ENCODE measurements around the gene CALN1. TPM values are rescaled to one million over a fixed set of nuclear protein-coding genes. Genes with fewer than 3 reads are reported as not detected.

Gene CALN1
- polyA plus RNA-seq, 1 experiment = not detected

DNA sequence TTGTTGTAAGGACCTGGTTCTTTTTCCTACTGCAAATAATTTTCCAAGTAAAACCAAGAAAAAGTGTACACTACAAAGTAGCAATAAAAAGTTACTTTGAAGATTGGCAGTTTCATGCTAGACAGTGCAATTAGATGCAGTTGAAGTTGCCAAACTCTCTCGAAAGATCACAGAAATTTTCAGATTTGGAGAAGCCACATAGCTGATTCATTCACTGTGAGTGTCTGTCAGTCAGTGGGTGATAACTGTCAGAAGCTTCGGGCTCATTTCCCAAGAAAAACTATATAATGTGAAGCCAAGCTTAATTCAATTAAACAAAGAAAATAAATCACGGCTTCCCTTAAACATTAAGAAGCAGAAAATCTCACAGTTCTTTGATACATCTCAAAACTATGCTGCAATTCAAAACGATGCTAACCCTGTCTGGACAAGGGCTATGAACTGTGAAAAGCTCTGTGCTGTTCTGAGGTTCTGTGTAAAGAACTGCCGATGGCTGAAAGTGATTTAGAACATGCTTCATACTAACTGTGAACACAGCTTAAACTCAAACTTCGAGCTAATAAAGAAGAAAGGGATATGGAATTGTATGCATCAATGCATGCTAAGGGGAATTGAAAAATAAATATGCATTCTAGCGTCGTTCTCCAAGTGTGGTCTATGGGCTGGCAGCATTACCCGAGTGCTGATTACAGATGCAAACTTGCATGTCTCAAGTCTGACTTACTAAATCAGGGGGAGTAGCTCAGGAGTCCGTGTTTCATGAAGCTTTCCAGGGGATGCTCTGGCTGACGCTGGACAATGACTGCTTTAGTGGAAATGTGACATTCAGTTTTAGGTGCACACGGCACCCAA, 557.4 kb downstream of the CALN1 start:
- H3K27me3 ChIP-seq (ENCODE audit: control insufficient read depth, insufficient read depth, low read length) = no peaks in the 10 kb centered on the region
- ChIA-PET POLR2A (no interaction called here), CTCF (no interaction called here)
- TF ChIP-seq, protein P1, sequence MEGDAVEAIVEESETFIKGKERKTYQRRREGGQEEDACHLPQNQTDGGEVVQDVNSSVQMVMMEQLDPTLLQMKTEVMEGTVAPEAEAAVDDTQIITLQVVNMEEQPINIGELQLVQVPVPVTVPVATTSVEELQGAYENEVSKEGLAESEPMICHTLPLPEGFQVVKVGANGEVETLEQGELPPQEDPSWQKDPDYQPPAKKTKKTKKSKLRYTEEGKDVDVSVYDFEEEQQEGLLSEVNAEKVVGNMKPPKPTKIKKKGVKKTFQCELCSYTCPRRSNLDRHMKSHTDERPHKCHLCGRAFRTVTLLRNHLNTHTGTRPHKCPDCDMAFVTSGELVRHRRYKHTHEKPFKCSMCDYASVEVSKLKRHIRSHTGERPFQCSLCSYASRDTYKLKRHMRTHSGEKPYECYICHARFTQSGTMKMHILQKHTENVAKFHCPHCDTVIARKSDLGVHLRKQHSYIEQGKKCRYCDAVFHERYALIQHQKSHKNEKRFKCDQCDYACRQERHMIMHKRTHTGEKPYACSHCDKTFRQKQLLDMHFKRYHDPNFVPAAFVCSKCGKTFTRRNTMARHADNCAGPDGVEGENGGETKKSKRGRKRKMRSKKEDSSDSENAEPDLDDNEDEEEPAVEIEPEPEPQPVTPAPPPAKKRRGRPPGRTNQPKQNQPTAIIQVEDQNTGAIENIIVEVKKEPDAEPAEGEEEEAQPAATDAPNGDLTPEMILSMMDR (IDR thresholded peaks at IDR 0.05; ENCODE audit: low read depth, low read length) = no peak
- no peak overlapping the region for H3K27ac ChIP-seq (ENCODE audit: low read depth, low read length)
- no peak overlapping the region for H3K4me3 ChIP-seq (ENCODE audit: low read depth, low read length)
- peaks cover 16% of the 10 kb centered on the region for H3K9me3 ChIP-seq (ENCODE audit: control insufficient read depth, insufficient read depth, low read length)
- no peak for DNase-seq (ENCODE audit: low read depth, low spot score)

DNA sequence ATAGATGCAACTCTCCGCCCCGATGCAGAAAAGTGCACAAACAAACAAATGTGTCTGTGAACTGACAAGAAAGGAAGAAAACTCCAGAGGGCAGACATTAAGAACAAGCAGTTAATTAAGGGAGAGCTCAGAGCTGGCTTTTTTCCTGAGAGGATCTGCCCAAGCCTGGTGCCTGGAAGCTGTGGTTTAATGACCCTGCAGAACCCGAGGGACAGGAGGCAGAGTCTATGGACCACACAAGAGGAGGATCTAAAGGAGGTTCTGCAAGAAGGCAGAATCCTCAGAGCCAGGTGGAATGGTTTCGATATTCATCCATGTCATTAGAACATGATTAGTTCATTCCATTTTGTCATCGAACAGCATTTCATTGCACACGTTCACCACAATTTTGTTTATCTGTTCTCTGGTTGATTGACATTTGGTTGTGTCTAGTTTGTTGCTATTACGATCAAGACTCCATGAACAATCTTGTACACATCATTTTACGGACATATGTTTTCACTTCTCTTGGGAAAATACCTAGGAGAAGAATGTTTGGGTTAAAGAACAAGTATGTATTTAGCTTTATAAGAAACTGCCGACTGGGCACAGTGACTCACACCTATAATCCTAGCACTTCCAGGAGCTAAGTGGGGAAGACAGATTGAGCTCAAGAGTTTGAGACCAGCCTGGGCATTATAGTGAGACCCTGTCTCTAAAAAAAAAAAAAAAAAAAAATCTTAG, 560.2 kb downstream of the CALN1 start:
- CTCF ChIA-PET = no interaction called here
- no peak for DNase-seq (ENCODE audit: low read depth, low spot score)

DNA sequence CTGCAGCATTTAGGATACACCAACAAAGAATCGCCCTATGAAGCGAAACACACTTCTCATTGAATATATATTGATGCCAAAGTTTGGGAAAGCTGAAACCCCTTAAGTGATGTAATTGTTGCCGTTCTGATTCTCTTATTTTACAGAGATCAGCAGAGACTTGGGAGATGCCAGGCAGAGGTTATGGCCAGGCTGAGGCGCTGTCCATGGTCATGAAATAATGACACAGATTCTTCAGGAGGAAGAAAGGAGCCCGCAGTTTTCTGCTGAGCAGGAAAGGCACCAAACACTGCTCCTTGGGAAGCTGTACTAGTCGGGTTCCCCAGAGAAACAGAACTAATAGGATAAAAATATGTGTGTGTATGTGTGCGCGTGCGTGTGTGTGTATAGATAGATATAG, 566.0 kb downstream of the CALN1 start:
- Histone ChIP-seq H3K27ac (ENCODE audit: low read depth, low read length) (no peak overlapping the region), H3K27me3 (ENCODE audit: control insufficient read depth, insufficient read depth, low read length) (no peaks in the 10 kb centered on the region), H3K4me3 (ENCODE audit: low read depth, low read length) (no peak overlapping the region), H3K9me3 (ENCODE audit: control insufficient read depth, insufficient read depth, low read length) (peaks cover 19% of the 10 kb centered on the region)
- DNase-seq (ENCODE audit: low read depth, low spot score) = no peak
- ChIA-PET POLR2A (no interaction called here), CTCF (no interaction called here)
- TF ChIP-seq, protein P1 (IDR thresholded peaks at IDR 0.05; ENCODE audit: low read depth, low read length) = no peak

More for the DNA sequence above, 560.2 kb downstream of the CALN1 start:
- POLR2A ChIA-PET = no interaction called here
- TF ChIP-seq, protein P1 (IDR thresholded peaks at IDR 0.05; ENCODE audit: low read depth, low read length) = no peak
- Histone ChIP-seq H3K27ac (ENCODE audit: low read depth, low read length) (no peak overlapping the region), H3K4me3 (ENCODE audit: low read depth, low read length) (no peak overlapping the region), H3K9me3 (ENCODE audit: control insufficient read depth, insufficient read depth, low read length) (peaks cover 16% of the 10 kb centered on the region), H3K27me3 (ENCODE audit: control insufficient read depth, insufficient read depth, low read length) (no peaks in the 10 kb centered on the region)

DNA sequence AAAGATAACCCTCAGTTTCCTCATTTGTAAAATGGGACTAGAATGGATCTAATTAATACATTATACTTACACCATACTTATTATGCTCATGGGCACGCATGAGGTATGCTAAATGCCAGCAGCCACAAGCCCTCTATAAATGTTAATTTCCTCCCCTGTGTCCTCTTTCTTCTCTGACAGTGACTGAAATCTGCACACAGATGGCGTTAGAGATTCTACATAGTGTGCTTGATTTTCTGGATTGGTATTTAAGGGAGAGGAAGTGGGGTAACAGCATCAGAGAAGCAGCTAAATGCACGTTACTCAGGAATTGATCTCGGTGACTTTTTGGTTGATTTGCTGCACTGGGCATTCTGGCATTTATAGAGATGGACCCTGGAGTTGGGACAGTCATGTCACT, 568.5 kb downstream of the CALN1 start:
- no peak overlapping the region for H3K4me3 ChIP-seq (ENCODE audit: low read depth, low read length)
- ChIA-PET CTCF (no interaction called here), POLR2A (no interaction called here)
- H3K27me3 ChIP-seq (ENCODE audit: control insufficient read depth, insufficient read depth, low read length) = no peaks in the 10 kb centered on the region
- peaks cover 17% of the 10 kb centered on the region; the same call in 1 of the 2 replicates for H3K9me3 ChIP-seq (ENCODE audit: control insufficient read depth, insufficient read depth, low read length)
- DNase-seq (ENCODE audit: low read depth, low spot score) = no peak
- H3K27ac ChIP-seq (ENCODE audit: low read depth, low read length) = no peak overlapping the region
- TF ChIP-seq, protein P1 (IDR thresholded peaks at IDR 0.05; ENCODE audit: low read depth, low read length) = no peak

DNA sequence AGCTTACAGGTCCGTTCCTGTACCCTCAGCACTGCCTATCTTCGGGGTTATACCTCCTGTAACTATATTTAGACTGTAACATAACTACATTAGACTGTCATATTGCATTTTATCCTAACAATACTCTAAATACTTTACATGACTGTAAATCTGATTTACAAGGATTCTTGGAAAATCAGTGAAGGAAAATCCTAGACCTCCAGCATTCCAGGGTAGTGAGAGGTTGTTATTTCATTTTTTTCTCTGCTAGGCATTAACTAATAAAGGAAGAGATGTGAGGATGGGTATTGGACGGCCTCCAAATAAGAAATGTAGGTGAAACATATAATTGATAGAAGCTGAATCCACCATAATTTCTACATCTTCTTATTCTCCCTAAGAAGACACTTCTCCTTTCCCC, 569.4 kb downstream of the CALN1 start:
- Histone ChIP-seq H3K27ac (ENCODE audit: low read depth, low read length) (no peak overlapping the region), H3K27me3 (ENCODE audit: control insufficient read depth, insufficient read depth, low read length) (no peaks in the 10 kb centered on the region), H3K4me3 (ENCODE audit: low read depth, low read length) (no peak overlapping the region), H3K9me3 (ENCODE audit: control insufficient read depth, insufficient read depth, low read length) (peaks cover 17% of the 10 kb centered on the region; the same call in 1 of the 2 replicates)
- ChIA-PET CTCF (no interaction called here), POLR2A (no interaction called here)
- DNase-seq (ENCODE audit: low read depth, low spot score) = no peak
- TF ChIP-seq, protein P1 (IDR thresholded peaks at IDR 0.05; ENCODE audit: low read depth, low read length) = no peak

Measured in AG04450 (cell line).